Loucy (cell line): ENCODE results near the gene CRY2.

Experiments used
- H2AFZ ChIP-seq: fragments of 200-600 bp; sonication (generic); 2 replicates; pipeline ENCODE4 v1.6.0; 2016; ENCODE audit warnings: antibody characterized with exemption, mild to moderate bottlenecking, low read length, moderate library complexity
- H3F3A ChIP-seq: fragments of 200-600 bp; 2 replicates; pipeline ENCODE4 v1.6.0; 2016; ENCODE audit warnings: antibody characterized with exemption, low read depth, mild to moderate bottlenecking
- H3K27me3 ChIP-seq: fragments of 200-600 bp; sonication (generic); 2 replicates; pipeline ENCODE4 v1.6.1; 2014; ENCODE audit warnings: low read length, mild to moderate bottlenecking; ENCODE audit not compliant: insufficient read depth, poor library complexity, severe bottlenecking
- H3K36me3 ChIP-seq: fragments of 200-600 bp; sonication (generic); 2 replicates; pipeline ENCODE4 v1.6.1; 2016; ENCODE audit warnings: low read length; ENCODE audit not compliant: insufficient read depth
- H3K4me1 ChIP-seq: fragments of 200-600 bp; sonication (generic); 2 replicates; pipeline ENCODE4 v1.5.1; 2014; ENCODE audit warnings: low read length, mild to moderate bottlenecking; ENCODE audit not compliant: insufficient read depth, poor library complexity, severe bottlenecking
- H3K4me2 ChIP-seq: fragments of 200-600 bp; sonication (generic); 2 replicates; pipeline ENCODE4 v1.6.0; 2014; ENCODE audit warnings: antibody characterized with exemption, low read length, low read depth, mild to moderate bottlenecking; ENCODE audit not compliant: poor library complexity, severe bottlenecking
- H3K4me3 ChIP-seq: fragments of 200-600 bp; sonication (generic); 2 replicates; pipeline ENCODE4 v1.5.1; 2014; ENCODE audit warnings: low read length, mild to moderate bottlenecking, mixed read lengths; ENCODE audit not compliant: poor library complexity, severe bottlenecking
- H3K79me2 ChIP-seq: fragments of 200-600 bp; sonication (generic); 2 replicates; pipeline ENCODE4 v1.6.1; 2014; ENCODE audit warnings: low read length; ENCODE audit not compliant: insufficient read depth
- H3K9ac ChIP-seq: fragments of 200-600 bp; sonication (generic); 2 replicates; pipeline ENCODE4 v1.6.0; 2014; ENCODE audit warnings: mild to moderate bottlenecking, low read depth, low read length, moderate library complexity; ENCODE audit not compliant: poor library complexity, severe bottlenecking
- H3K9me2 ChIP-seq: fragments of 200-600 bp; sonication (generic); replicated peaks from 2 replicates; pipeline ENCODE4 v1.6.1; 2016; ENCODE audit warnings: low read depth, low read length, mixed read lengths
- H3K9me3 ChIP-seq: fragments of 200-600 bp; sonication (generic); 2 replicates; pipeline ENCODE4 v1.6.1; 2014; ENCODE audit warnings: mild to moderate bottlenecking, antibody characterized with exemption, low read length, low read depth; ENCODE audit not compliant: insufficient read depth
- H4K20me1 ChIP-seq: fragments of 200-600 bp; sonication (generic); 2 replicates; pipeline ENCODE4 v1.6.0; 2014; ENCODE audit warnings: antibody characterized with exemption, low read length, mild to moderate bottlenecking; ENCODE audit not compliant: insufficient read depth, poor library complexity, severe bottlenecking
- EZH2phosphoT487 ChIP-seq: fragments of 200-600 bp; IDR thresholded peaks from 2 replicates; pipeline ENCODE4 v1.6.1; 2018; ENCODE audit warnings: antibody characterized with exemption, mild to moderate bottlenecking, moderate library complexity, borderline replicate concordance
- TF ChIP-seq, protein P1 (sequence below): fragments of 200-600 bp; sonication (generic); conservative IDR thresholded peaks from 2 replicates; pipeline ENCODE4 v1.5.1; 2014; ENCODE audit warnings: mild to moderate bottlenecking, antibody characterized with exemption, low read length

Gene CRY2

DNA sequence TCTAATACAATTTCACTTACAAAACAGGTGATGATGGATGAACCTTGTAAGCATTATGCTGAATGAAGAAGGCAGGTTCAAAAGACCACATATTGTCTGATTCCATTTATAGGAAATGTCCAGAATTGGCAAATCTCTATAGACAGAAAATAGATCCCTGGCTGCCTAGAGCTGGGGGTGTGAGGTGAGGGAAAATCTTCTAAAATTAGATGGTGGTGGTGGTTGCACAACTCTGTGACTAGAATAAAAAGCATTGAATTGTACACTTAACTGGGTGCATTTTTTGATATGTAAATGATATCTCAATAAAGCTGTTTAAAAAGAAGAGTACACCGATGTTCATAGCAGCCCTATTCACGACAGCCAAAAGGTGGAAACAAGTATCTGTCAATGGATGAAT is 16.7 kb upstream of the CRY2 start:
- Histone ChIP-seq H3K9me2 (no peaks in the 10 kb centered on the region), H3K27me3 (no peaks in the 10 kb centered on the region), H3F3A (no peaks in the 10 kb centered on the region), H2AFZ (no peak overlapping the region), H3K4me1 (no peaks in the 10 kb centered on the region), H3K4me3 (no peak overlapping the region), H4K20me1 (no peaks in the 10 kb centered on the region), H3K4me2 (no peak overlapping the region), H3K9ac (no peak overlapping the region), H3K9me3 (no peaks in the 10 kb centered on the region), H3K36me3 (no peaks in the 10 kb centered on the region), H3K79me2 (no peaks in the 10 kb centered on the region)
- no peak for TF ChIP-seq EZH2phosphoT487
- TF ChIP-seq, protein P1, sequence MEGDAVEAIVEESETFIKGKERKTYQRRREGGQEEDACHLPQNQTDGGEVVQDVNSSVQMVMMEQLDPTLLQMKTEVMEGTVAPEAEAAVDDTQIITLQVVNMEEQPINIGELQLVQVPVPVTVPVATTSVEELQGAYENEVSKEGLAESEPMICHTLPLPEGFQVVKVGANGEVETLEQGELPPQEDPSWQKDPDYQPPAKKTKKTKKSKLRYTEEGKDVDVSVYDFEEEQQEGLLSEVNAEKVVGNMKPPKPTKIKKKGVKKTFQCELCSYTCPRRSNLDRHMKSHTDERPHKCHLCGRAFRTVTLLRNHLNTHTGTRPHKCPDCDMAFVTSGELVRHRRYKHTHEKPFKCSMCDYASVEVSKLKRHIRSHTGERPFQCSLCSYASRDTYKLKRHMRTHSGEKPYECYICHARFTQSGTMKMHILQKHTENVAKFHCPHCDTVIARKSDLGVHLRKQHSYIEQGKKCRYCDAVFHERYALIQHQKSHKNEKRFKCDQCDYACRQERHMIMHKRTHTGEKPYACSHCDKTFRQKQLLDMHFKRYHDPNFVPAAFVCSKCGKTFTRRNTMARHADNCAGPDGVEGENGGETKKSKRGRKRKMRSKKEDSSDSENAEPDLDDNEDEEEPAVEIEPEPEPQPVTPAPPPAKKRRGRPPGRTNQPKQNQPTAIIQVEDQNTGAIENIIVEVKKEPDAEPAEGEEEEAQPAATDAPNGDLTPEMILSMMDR = no peak

GRCh38 chr11:45832811-45833441 is 14.3 kb upstream of the CRY2 start:
- Histone ChIP-seq H3K9me2 (no peaks in the 10 kb centered on the region), H3K9me3 (no peaks in the 10 kb centered on the region), H3K4me2 (no peak overlapping the region), H3K36me3 (no peaks in the 10 kb centered on the region), H3K27me3 (no peaks in the 10 kb centered on the region), H3F3A (no peaks in the 10 kb centered on the region), H3K4me3 (no peak overlapping the region), H3K79me2 (no peaks in the 10 kb centered on the region), H3K9ac (no peak overlapping the region), H3K4me1 (no peaks in the 10 kb centered on the region), H2AFZ (no peak overlapping the region), H4K20me1 (no peaks in the 10 kb centered on the region)
- no peak for TF ChIP-seq EZH2phosphoT487
- TF ChIP-seq, protein P1 = no peak

GRCh38 chr11:45833761-45834160 is 13.5 kb upstream of the CRY2 start:
- no peak overlapping the region for H3K9ac ChIP-seq
- H3K36me3 ChIP-seq = no peaks in the 10 kb centered on the region
- no peak overlapping the region for H2AFZ ChIP-seq
- no peaks in the 10 kb centered on the region for H3K9me2 ChIP-seq
- no peaks in the 10 kb centered on the region for H3K27me3 ChIP-seq
- H3K9me3 ChIP-seq = no peaks in the 10 kb centered on the region
- H3K4me3 ChIP-seq = no peak overlapping the region
- no peaks in the 10 kb centered on the region for H4K20me1 ChIP-seq
- no peaks in the 10 kb centered on the region for H3K79me2 ChIP-seq
- no peaks in the 10 kb centered on the region for H3F3A ChIP-seq
- no peak overlapping the region for H3K4me2 ChIP-seq
- H3K4me1 ChIP-seq = no peaks in the 10 kb centered on the region
- no peak for TF ChIP-seq EZH2phosphoT487
- TF ChIP-seq, protein P1 = no peak
